Activated naive CD8-positive, alpha-beta T cell treated with anti-CD3 and anti-CD28 coated beads, Interleukin-2, amount 10 ng/mL, durations not matched to agents 7 days and 5 days (primary cell): ENCODE measurements around the gene CAPN15. TPM values are rescaled to one million over a fixed set of nuclear protein-coding genes. Genes with fewer than 3 reads are reported as not detected.
"Not testable (repeated sequence)": the region's sequence is repeated elsewhere in the genome, so short reads cannot be mapped to it uniquely, and the experiment has no call there.

ENCODE experiments used
- ATAC-seq: fragments of 150-1000 bp; cut with Tn5 transposase; one replicate; pipeline ENCODE4 v1.10.0; 2021; ENCODE audit warnings: low read depth, moderate library complexity
- POLR2A ChIA-PET: fragments of 350-600 bp; sonication (Branson Sonifier 250); formaldehyde crosslinking; loops from one replicate; lab custom pipeline; 2021; ENCODE audit warnings: antibody characterized with exemption; lab: Charles Lee
- DNase-seq: peaks from one replicate; pipeline ENCODE4 v3.0.0; 2021
- H3K27ac Mint-ChIP-seq: one replicate; pipeline ENCODE4 v1.8.0; 2022; ENCODE audit warnings: mild to moderate bottlenecking, mixed read lengths
- H3K27me3 Mint-ChIP-seq: one replicate; pipeline ENCODE4 v1.8.0; 2022; ENCODE audit warnings: mild to moderate bottlenecking, moderate library complexity, mixed read lengths
- H3K36me3 Mint-ChIP-seq: one replicate; pipeline ENCODE4 v1.8.0; 2021; ENCODE audit warnings: mild to moderate bottlenecking, mixed read lengths
- H3K4me1 Mint-ChIP-seq: one replicate; pipeline ENCODE4 v1.8.0; 2021; ENCODE audit warnings: mixed read lengths
- H3K4me3 Mint-ChIP-seq: one replicate; pipeline ENCODE4 v1.8.0; 2022; ENCODE audit warnings: mild to moderate bottlenecking, moderate library complexity, mixed read lengths
- H3K9me3 Mint-ChIP-seq: one replicate; pipeline ENCODE4 v1.8.0; 2021; ENCODE audit warnings: mixed read lengths
- total RNA-seq, 2 experiments: library from RNA; stranded (reverse); gene quantifications; one replicate each; pipeline ENCODE4 v1.2.3, GENCODE V29; 2021

The CAPN15 gene
- total RNA-seq, 2 experiments from 2014 or later = 83.5 to 87.4 TPM

GRCh38 chr16:497258-497657 is 30.3 kb upstream of the CAPN15 start:
- POLR2A ChIA-PET = interaction anchor here (1.1 kb wide), 1 partner anchor 32 kb away, joined by 4 read pairs; no protein-coding TSS in a partner anchor

GRCh38 chr16:499924-500323 is 27.6 kb upstream of the CAPN15 start:
- no peaks in the 10 kb centered on the region for H3K9me3 Mint-ChIP-seq
- H3K4me3 Mint-ChIP-seq = no peak overlapping the region
- no peaks in the 10 kb centered on the region for H3K27me3 Mint-ChIP-seq
- POLR2A ChIA-PET = no interaction called here
- peaks cover 6% of the 10 kb centered on the region for H3K4me1 Mint-ChIP-seq
- no peak for DNase-seq
- ATAC-seq = no peak
- H3K36me3 Mint-ChIP-seq = no peaks in the 10 kb centered on the region
- no peak overlapping the region for H3K27ac Mint-ChIP-seq

More at GRCh38 chr16:497258-497657, 30.3 kb upstream of the CAPN15 start:
- Mint-ChIP-seq H3K36me3 (no peaks in the 10 kb centered on the region), H3K9me3 (no peaks in the 10 kb centered on the region), H3K4me1 (peaks cover 7% of the 10 kb centered on the region), H3K27me3 (no peaks in the 10 kb centered on the region), H3K4me3 (no peak overlapping the region), H3K27ac (no peak overlapping the region)
- DNase-seq (no peak), ATAC-seq (no peak)

GRCh38 chr16:500709-501108 is 26.8 kb upstream of the CAPN15 start:
- POLR2A ChIA-PET = no interaction called here
- H3K9me3 Mint-ChIP-seq = no peaks in the 10 kb centered on the region

GRCh38 chr16:502179-502943 is 25.2 kb upstream of the CAPN15 start:
- H3K27me3 Mint-ChIP-seq = no peaks in the 10 kb centered on the region
- ATAC-seq = no peak
- no peak overlapping the region for H3K4me3 Mint-ChIP-seq
- no peaks in the 10 kb centered on the region for H3K36me3 Mint-ChIP-seq
- H3K9me3 Mint-ChIP-seq = no peaks in the 10 kb centered on the region
- no peak overlapping the region for H3K27ac Mint-ChIP-seq
- POLR2A ChIA-PET = no interaction called here
- H3K4me1 Mint-ChIP-seq = no peaks in the 10 kb centered on the region
- DNase-seq = no peak

More at GRCh38 chr16:500709-501108, 26.8 kb upstream of the CAPN15 start:
- H3K4me3 Mint-ChIP-seq = no peak overlapping the region
- ATAC-seq (no peak), DNase-seq (no peak)
- H3K27me3 Mint-ChIP-seq = no peaks in the 10 kb centered on the region
- no peaks in the 10 kb centered on the region for H3K36me3 Mint-ChIP-seq
- H3K4me1 Mint-ChIP-seq = no peaks in the 10 kb centered on the region
- no peak overlapping the region for H3K27ac Mint-ChIP-seq

- ATAC-seq (no peak), DNase-seq (no peak)
- Mint-ChIP-seq H3K36me3 (no peaks in the 10 kb centered on the region), H3K27me3 (no peaks in the 10 kb centered on the region), H3K27ac (no peak overlapping the region), H3K4me1 (no peaks in the 10 kb centered on the region), H3K4me3 (no peak overlapping the region), H3K9me3 (no peaks in the 10 kb centered on the region)
- POLR2A ChIA-PET = no interaction called here
Measured at GRCh38 chr16:503150-504071, 24.1 kb upstream of the CAPN15 start.

GRCh38 chr16:505479-506245 is 21.9 kb upstream of the CAPN15 start:
- POLR2A ChIA-PET = no interaction called here
- no peaks in the 10 kb centered on the region for H3K36me3 Mint-ChIP-seq
- no peaks in the 10 kb centered on the region for H3K9me3 Mint-ChIP-seq
- ATAC-seq (no peak), DNase-seq (no peak)
- no peak overlapping the region for H3K4me3 Mint-ChIP-seq
- no peak overlapping the region for H3K27ac Mint-ChIP-seq
- H3K27me3 Mint-ChIP-seq = no peaks in the 10 kb centered on the region
- peaks cover 3% of the 10 kb centered on the region for H3K4me1 Mint-ChIP-seq

GRCh38 chr16:506246-506546 is 21.3 kb upstream of the CAPN15 start:
- peaks cover 3% of the 10 kb centered on the region for H3K4me1 Mint-ChIP-seq
- POLR2A ChIA-PET = no interaction called here

GRCh38 chr16:507527-507926 is 20.0 kb upstream of the CAPN15 start:
- H3K9me3 Mint-ChIP-seq, H3K4me3 Mint-ChIP-seq, H3K4me1 Mint-ChIP-seq, POLR2A ChIA-PET, H3K27me3 Mint-ChIP-seq, H3K27ac Mint-ChIP-seq, DNase-seq, H3K36me3 Mint-ChIP-seq, ATAC-seq: not testable (repeated sequence)

More at GRCh38 chr16:506246-506546, 21.3 kb upstream of the CAPN15 start:
- H3K4me3 Mint-ChIP-seq = no peak overlapping the region
- H3K36me3 Mint-ChIP-seq = no peaks in the 10 kb centered on the region
- ATAC-seq (no peak), DNase-seq (no peak)
- no peaks in the 10 kb centered on the region for H3K9me3 Mint-ChIP-seq
- no peak overlapping the region for H3K27ac Mint-ChIP-seq
- no peaks in the 10 kb centered on the region for H3K27me3 Mint-ChIP-seq

GRCh38 chr16:507996-508395 is 19.5 kb upstream of the CAPN15 start:
- Mint-ChIP-seq H3K27me3 (no peaks in the 10 kb centered on the region), H3K36me3 (no peaks in the 10 kb centered on the region), H3K4me3 (no peak overlapping the region), H3K27ac (no peak overlapping the region), H3K4me1 (peaks cover 3% of the 10 kb centered on the region), H3K9me3 (no peaks in the 10 kb centered on the region)
- no peak for ATAC-seq
- DNase-seq = no peak
- POLR2A ChIA-PET = no interaction called here

- DNase-seq (no peak), ATAC-seq (no peak)
- POLR2A ChIA-PET = no interaction called here
- no peak overlapping the region for H3K27ac Mint-ChIP-seq
- no peaks in the 10 kb centered on the region for H3K27me3 Mint-ChIP-seq
- H3K9me3 Mint-ChIP-seq = no peaks in the 10 kb centered on the region
- H3K36me3 Mint-ChIP-seq = no peaks in the 10 kb centered on the region
- peaks cover 3% of the 10 kb centered on the region for H3K4me1 Mint-ChIP-seq
- H3K4me3 Mint-ChIP-seq = no peak overlapping the region
Measured at GRCh38 chr16:508884-509736, 18.4 kb upstream of the CAPN15 start.

- ATAC-seq (no peak), DNase-seq (no peak)
- H3K36me3 Mint-ChIP-seq = no peaks in the 10 kb centered on the region
- H3K27ac Mint-ChIP-seq = no peak overlapping the region
- POLR2A ChIA-PET = no interaction called here
- no peak overlapping the region for H3K4me3 Mint-ChIP-seq
- H3K9me3 Mint-ChIP-seq = no peaks in the 10 kb centered on the region
- no peaks in the 10 kb centered on the region for H3K27me3 Mint-ChIP-seq
- peaks cover 3% of the 10 kb centered on the region for H3K4me1 Mint-ChIP-seq
Measured at GRCh38 chr16:510066-510825, 17.3 kb upstream of the CAPN15 start.

- ATAC-seq (no peak), DNase-seq (no peak)
- Mint-ChIP-seq H3K36me3 (no peaks in the 10 kb centered on the region), H3K27me3 (no peaks in the 10 kb centered on the region), H3K9me3 (no peaks in the 10 kb centered on the region), H3K4me1 (peaks cover 3% of the 10 kb centered on the region), H3K4me3 (no peak overlapping the region), H3K27ac (no peak overlapping the region)
- POLR2A ChIA-PET = no interaction called here
Measured at GRCh38 chr16:512802-513201, 14.7 kb upstream of the CAPN15 start.
